Adipocyte (in vitro differentiated cells): ENCODE data around the gene PDSS2.
A peak's percentile ranks its signal among the peaks of the same experiment; 100 is the strongest.

ENCODE experiments used
- DNase-seq: peaks from one replicate; pipeline ENCODE4 v3.0.0-alpha.2; 2015; ENCODE audit warnings: low read depth
- H3K27me3 ChIP-seq: replicated peaks from 2 replicates; pipeline ENCODE4 v1.7.0; 2013; ENCODE audit warnings: mild to moderate bottlenecking, low read length, moderate library complexity; ENCODE audit not compliant: control insufficient read depth, insufficient read depth
- H3K36me3 ChIP-seq: 2 replicates; pipeline ENCODE4 v1.7.0; 2013; ENCODE audit warnings: low read length, mild to moderate bottlenecking, moderate library complexity; ENCODE audit not compliant: control insufficient read depth, insufficient read depth, severe bottlenecking
- H3K4me1 ChIP-seq: 2 replicates; pipeline ENCODE4 v1.7.0; 2013; ENCODE audit warnings: mild to moderate bottlenecking, low read length, moderate library complexity; ENCODE audit not compliant: control insufficient read depth, insufficient read depth
- H3K4me3 ChIP-seq: 2 replicates; pipeline ENCODE4 v1.7.0; 2013; ENCODE audit warnings: mild to moderate bottlenecking, low read length, moderate library complexity
- H3K9ac ChIP-seq: 2 replicates; pipeline ENCODE4 v1.7.0; 2013; ENCODE audit warnings: mild to moderate bottlenecking, low read length, moderate library complexity
- H3K9me3 ChIP-seq: 2 replicates; pipeline ENCODE4 v1.7.0; 2013; ENCODE audit warnings: mild to moderate bottlenecking, low read length, moderate library complexity; ENCODE audit not compliant: control insufficient read depth

PDSS2 gene

GRCh38 chr6:107246972-107247615 lies 212.3 kb downstream of the PDSS2 start:
- Histone ChIP-seq H3K9ac (no peak overlapping the region), H3K27me3 (no peaks in the 10 kb centered on the region), H3K4me3 (peak overlapping the region; percentile 28), H3K4me1 (peaks cover 27% of the 10 kb centered on the region), H3K9me3 (no peaks in the 10 kb centered on the region), H3K36me3 (no peaks in the 10 kb centered on the region)
- peak; percentile 45 for DNase-seq

GRCh38 chr6:107246249-107246971 lies 213.0 kb downstream of the PDSS2 start:
- Histone ChIP-seq H3K27me3 (no peaks in the 10 kb centered on the region), H3K9me3 (no peaks in the 10 kb centered on the region), H3K4me1 (peaks cover 30% of the 10 kb centered on the region), H3K36me3 (no peaks in the 10 kb centered on the region), H3K9ac (no peak overlapping the region), H3K4me3 (peak overlapping the region; percentile 28)
- DNase-seq: no peak

- no peaks in the 10 kb centered on the region for H3K9me3 ChIP-seq
- H3K4me3 ChIP-seq: no peak overlapping the region
- peaks cover 30% of the 10 kb centered on the region for H3K4me1 ChIP-seq
- H3K27me3 ChIP-seq: no peaks in the 10 kb centered on the region
- H3K9ac ChIP-seq: no peak overlapping the region
- no peak for DNase-seq
- no peaks in the 10 kb centered on the region for H3K36me3 ChIP-seq
Measured at GRCh38 chr6:107244742-107245480, 214.5 kb downstream of the PDSS2 start.

GRCh38 chr6:107244082-107244741 lies 215.2 kb downstream of the PDSS2 start:
- no peak overlapping the region for H3K9ac ChIP-seq
- H3K9me3 ChIP-seq: no peaks in the 10 kb centered on the region
- H3K4me3 ChIP-seq: no peak overlapping the region
- no peaks in the 10 kb centered on the region for H3K27me3 ChIP-seq
- DNase-seq: no peak
- no peaks in the 10 kb centered on the region for H3K36me3 ChIP-seq
- peaks cover 27% of the 10 kb centered on the region for H3K4me1 ChIP-seq

- Histone ChIP-seq H3K9me3 (no peaks in the 10 kb centered on the region), H3K36me3 (no peaks in the 10 kb centered on the region), H3K4me1 (peaks cover 27% of the 10 kb centered on the region), H3K9ac (no peak overlapping the region), H3K4me3 (no peak overlapping the region), H3K27me3 (no peaks in the 10 kb centered on the region)
- no peak for DNase-seq
Measured at GRCh38 chr6:107243471-107243870, 215.9 kb downstream of the PDSS2 start.

GRCh38 chr6:107237992-107238660 lies 221.2 kb downstream of the PDSS2 start:
- H3K36me3 ChIP-seq: no peaks in the 10 kb centered on the region
- peak; percentile 15 for DNase-seq
- no peak overlapping the region for H3K9ac ChIP-seq
- peaks cover 22% of the 10 kb centered on the region for H3K4me1 ChIP-seq
- no peaks in the 10 kb centered on the region for H3K27me3 ChIP-seq
- H3K4me3 ChIP-seq: no peak overlapping the region
- no peaks in the 10 kb centered on the region for H3K9me3 ChIP-seq

GRCh38 chr6:107235511-107235910 lies 223.9 kb downstream of the PDSS2 start:
- Histone ChIP-seq H3K9ac (no peak overlapping the region), H3K4me1 (peaks cover 19% of the 10 kb centered on the region), H3K4me3 (no peak overlapping the region), H3K27me3 (no peaks in the 10 kb centered on the region), H3K36me3 (no peaks in the 10 kb centered on the region), H3K9me3 (no peaks in the 10 kb centered on the region)
- peak; percentile 73 for DNase-seq

GRCh38 chr6:107235007-107235406 lies 224.4 kb downstream of the PDSS2 start:
- no peak overlapping the region for H3K4me3 ChIP-seq
- H3K9ac ChIP-seq: no peak overlapping the region
- no peak for DNase-seq
- H3K9me3 ChIP-seq: no peaks in the 10 kb centered on the region
- H3K4me1 ChIP-seq: peaks cover 24% of the 10 kb centered on the region
- H3K27me3 ChIP-seq: no peaks in the 10 kb centered on the region
- no peaks in the 10 kb centered on the region for H3K36me3 ChIP-seq

- DNase-seq: no peak
- no peak overlapping the region for H3K9ac ChIP-seq
- H3K9me3 ChIP-seq: no peaks in the 10 kb centered on the region
- H3K27me3 ChIP-seq: no peaks in the 10 kb centered on the region
- H3K4me3 ChIP-seq: no peak overlapping the region
- peaks cover 26% of the 10 kb centered on the region for H3K4me1 ChIP-seq
- no peaks in the 10 kb centered on the region for H3K36me3 ChIP-seq
Measured at GRCh38 chr6:107231243-107231642, 228.1 kb downstream of the PDSS2 start.

- Histone ChIP-seq H3K4me1 (peaks cover 21% of the 10 kb centered on the region), H3K9ac (no peak overlapping the region), H3K4me3 (no peak overlapping the region), H3K36me3 (no peaks in the 10 kb centered on the region), H3K9me3 (no peaks in the 10 kb centered on the region), H3K27me3 (no peaks in the 10 kb centered on the region)
- DNase-seq: no peak
Measured at GRCh38 chr6:107230448-107230847, 228.9 kb downstream of the PDSS2 start.
